GM21619 (cell line): Measurements from ENCODE around the gene INCENP.

ENCODE experiments used
- ATAC-seq: cut with Tn5 transposase; IDR thresholded peaks from one replicate; pipeline ENCODE4 v1.9.1; 2021; ENCODE audit not compliant: unreplicated experiment

Gene INCENP

DNA sequence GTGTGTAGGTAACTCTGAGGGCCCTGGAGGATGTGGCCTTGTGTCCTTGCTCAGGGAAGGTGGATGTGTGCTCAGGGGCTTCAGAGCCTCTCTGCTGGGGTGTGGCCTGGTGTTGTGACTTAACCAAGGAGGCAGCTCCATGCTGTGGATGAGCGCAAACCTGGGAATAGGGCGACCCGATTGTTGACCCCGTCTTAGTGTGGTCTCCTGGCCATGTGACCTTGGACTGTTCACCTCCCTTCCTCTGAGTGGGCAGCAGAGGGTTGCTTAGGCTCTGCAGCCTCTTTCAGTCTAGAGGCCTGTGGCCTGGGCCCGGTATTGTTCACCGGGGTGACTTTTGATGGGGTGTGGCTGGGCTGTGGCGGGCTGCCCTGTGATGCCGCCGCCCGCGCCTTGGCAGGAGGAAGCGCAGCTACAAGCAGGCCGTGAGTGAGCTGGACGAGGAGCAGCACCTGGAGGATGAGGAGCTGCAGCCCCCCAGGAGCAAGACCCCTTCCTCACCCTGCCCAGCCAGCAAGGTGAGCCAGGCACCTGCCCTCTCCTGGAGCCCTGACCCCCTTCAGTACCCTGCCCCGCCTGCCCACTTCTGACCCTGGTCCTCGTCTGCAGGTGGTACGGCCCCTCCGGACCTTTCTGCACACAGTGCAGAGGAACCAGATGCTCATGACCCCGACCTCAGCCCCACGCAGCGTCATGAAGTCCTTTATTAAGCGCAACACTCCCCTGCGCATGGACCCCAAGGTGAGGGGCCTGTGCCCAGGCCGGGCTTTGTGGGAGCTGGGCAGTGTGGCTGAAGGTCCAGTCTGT lies 16.7 kb downstream of the INCENP start:
- ATAC-seq: no peak

DNA sequence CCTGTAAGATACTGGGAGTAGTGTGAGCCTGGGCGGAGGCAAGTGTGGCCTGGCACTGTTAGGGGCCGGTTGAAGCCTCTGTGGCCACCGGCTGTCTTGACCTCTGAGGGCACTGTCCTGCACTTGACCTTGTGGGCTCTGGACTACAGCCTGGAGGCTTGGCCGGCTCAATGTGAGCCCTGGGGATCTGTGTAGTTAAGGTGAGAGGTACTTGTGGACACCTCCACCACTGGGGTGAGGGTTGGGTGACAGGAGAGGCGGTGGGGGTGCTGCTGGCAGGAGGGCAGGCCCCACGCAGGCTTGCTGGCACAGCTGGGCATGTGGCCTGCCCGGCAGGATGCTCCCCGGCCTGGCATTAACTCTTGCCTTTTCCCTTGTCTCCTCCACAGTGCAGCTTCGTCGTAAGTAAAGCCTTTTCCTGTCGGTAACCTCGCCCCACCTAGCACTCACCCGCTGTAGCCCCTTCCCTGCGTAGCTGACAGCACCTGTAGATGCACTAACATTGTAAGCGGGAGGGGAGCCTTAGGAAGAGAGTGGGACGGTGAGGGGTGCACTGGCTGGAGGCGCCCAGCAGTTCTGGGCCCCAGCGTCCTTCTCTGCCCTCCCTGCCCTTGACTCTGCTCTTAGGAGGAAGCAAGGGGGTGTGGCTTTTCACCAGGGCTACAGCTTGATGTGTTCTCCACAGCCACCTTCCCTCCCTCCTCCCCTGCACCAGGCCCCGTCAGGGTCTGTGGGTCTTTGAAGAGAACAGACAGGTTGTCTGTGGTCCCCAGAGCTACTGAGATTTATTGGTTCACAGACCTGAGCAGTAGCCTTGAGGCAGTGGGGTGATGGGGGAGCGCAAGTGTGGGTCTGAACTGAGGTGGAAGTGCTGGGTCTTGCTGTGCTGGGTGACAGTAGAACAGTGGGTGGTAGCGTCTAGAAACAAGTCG lies 17.6 kb downstream of the INCENP start:
- no peak for ATAC-seq

DNA sequence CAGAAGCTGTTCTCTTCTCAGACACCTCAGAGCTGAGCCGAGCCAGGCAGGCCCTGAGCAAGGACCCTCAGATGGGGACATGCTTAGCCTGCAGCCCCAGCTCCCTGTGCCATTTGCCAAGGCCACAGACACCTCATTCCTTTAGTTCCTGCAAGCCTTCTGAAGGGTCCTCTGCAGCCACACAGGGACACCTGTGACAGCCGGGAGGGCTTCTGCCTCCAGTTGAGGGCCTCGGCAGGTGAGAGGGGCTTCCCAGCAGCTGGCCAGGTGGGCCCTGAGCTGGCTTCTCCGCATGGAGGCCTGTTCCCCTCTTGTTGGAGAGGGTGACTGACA lies 18.2 kb downstream of the INCENP start:
- no peak for ATAC-seq

DNA sequence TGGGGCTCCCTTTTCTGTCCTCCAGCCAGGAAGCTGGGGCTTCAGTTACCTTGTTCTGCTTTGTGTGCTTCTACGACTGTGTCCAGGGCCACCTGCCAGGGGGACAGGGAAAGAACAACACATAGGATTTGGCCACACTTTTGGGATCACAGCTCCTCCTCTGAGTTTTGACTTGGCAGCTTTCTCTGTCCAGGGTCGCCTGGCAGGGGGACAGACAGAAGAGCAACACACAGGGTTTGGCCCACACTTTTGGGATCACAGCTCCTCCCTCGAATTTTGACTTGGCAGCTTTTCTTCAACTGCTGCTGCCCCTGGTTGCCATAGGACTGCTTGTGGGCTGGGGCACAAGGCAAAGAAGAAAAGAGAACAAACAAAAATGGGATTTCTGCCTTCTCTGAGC lies 19.1 kb downstream of the INCENP start:
- ATAC-seq: no peak

DNA sequence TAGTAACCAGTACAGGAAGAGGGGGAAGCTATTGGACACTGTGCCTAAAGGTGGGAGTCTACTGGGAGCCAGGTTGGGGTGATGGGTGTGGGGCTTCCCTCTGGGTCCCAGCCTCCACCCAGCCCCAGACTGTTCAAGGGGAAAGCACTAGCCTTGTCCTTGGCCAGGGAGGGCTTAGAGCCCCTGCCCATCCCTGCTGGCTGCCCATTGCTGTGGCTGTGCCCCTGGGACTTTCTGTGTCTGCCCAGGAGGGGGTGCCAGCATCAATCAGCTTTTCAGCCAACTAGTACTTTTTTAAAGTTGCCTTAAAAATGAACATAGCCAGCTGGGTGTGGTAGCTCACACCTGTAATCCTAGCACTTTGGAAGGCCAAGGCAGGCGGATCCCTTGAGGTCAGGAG lies 19.9 kb downstream of the INCENP start:
- no peak for ATAC-seq

DNA sequence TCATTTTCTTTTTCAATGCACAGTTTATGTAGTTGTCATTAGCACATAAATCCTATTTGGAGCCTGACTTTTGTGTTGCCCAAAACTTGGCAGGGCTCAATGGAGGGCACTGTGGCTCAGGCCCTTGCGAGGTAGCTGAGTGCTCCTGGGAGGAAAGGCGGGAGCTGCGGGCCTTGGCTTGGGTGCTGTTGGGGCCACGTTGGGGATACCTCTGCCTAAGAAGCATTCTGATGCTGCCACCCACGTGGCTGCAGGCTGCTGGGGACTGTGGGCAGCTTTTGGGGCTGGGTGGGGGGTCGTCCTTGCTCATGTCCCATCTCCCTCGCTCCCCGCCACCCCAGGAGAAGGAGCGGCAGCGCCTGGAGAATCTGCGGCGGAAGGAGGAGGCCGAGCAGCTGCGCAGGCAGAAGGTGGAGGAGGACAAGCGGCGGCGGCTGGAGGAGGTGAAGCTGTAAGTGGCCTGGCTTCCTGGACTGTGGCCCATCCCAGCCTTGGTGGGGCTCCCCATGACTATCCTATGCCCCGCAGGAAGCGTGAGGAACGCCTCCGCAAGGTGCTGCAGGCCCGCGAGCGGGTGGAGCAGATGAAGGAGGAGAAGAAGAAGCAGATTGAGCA lies 20.9 kb downstream of the INCENP start:
- no peak for ATAC-seq

DNA sequence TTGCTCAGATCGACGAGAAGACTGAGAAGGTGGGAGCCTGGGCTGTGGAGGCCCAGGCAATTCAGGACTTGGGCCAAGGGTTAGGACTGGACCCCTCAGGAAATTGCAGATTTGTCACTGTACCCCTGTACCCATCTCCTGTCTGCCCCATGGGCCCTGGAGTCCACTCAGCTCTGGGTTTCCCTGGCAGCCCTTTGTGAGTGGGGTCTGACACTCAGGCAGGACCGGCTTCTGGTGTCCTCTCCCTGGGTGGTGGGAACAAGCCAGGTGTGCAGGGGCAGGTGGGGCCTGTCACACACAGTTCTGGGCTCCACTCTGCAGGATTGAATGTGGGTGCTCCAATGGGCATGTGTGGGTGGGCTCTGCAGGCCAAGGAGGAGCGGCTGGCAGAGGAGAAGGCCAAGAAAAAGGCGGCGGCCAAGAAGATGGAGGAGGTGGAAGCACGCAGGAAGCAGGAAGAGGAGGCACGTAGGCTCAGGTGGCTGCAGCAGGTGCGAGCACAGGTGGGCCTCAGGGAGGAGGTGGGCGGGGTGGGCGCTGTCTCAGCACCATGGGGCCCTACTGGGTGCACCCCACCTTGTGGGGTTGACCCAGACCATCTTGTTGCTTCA lies 21.6 kb downstream of the INCENP start:
- no peak for ATAC-seq

DNA sequence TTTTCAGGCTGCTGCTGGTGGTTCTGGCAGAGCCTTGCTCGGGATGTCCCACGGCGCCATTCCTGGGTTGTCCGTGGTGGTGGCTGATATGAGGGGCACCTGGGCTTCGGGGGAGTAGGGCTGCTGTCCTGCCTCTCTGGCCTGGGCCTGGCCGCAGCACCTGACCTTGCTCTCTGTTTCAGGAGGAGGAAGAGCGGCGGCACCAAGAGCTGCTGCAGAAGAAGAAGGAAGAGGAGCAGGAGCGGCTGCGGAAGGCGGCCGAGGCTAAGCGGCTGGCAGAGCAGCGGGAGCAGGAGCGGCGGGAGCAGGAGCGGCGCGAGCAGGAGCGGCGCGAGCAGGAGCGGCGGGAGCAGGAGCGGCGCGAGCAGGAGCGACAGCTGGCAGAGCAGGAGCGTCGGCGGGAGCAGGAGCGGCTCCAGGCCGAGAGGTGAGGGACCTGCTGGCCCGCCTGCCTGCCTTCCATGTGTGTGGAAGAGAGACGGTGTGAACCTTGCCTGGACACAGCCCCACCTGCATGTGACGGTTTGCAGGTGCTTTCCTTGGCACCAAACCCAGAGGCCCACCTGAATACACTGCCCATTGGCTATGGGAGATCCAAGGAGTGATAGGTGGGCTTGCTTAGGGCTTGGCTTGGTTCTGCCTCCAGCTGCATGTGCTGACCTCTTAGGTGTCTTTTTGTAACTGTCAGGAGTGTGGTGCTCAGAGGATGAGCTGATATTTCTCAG lies 22.8 kb downstream of the INCENP start:
- no peak for ATAC-seq

DNA sequence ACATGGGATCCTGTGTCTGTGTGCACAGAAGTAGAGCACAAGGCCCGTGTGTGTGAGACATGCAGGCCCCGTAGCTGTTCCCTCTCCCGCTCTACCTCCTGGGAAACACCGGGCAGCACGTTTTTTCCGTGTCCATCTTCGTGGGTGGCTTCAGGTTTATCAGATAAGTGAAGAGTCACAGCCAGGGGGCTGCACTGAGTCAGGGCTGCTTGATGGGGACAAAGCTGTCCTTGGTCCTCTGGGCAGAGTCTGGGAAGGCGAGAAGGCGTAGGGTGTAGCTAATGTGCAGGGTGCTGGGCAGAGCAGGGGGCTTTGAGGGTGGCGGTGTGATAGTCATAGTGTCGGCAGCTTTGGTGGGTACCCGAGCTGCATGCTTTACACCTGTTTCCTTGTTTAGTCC lies 23.7 kb downstream of the INCENP start:
- ATAC-seq: no peak

DNA sequence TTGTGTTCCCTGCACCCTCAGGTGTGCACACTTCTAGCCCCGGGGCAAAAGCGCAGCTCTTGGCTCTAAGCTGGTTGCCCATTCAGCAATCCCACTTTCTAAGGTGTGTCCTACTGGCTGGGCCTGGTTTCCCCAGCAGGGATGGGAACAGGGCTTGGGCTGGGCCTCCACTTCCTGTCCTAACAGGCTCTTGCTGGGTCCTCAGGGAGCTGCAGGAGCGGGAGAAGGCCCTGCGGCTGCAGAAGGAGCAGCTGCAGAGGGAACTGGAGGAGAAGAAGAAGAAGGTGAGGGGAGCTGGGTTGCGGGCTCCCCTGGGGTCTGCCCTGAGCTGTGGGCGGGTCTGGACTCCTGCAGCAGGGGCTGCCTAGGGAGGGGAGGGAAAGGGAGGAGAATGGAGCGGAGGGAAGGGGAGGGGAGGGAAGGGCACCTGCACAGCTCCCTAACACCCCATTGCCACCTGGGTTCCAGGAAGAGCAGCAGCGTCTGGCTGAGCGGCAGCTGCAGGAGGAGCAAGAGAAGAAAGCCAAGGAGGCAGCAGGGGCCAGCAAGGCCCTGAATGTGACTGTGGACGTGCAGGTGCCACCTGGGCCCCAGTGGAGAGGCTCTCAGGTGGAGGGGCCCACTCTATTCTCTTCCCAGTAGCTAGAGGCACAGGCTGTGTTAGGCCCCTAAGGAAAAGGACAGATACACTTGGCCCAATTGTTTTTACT lies 24.6 kb downstream of the INCENP start:
- ATAC-seq: no peak

DNA sequence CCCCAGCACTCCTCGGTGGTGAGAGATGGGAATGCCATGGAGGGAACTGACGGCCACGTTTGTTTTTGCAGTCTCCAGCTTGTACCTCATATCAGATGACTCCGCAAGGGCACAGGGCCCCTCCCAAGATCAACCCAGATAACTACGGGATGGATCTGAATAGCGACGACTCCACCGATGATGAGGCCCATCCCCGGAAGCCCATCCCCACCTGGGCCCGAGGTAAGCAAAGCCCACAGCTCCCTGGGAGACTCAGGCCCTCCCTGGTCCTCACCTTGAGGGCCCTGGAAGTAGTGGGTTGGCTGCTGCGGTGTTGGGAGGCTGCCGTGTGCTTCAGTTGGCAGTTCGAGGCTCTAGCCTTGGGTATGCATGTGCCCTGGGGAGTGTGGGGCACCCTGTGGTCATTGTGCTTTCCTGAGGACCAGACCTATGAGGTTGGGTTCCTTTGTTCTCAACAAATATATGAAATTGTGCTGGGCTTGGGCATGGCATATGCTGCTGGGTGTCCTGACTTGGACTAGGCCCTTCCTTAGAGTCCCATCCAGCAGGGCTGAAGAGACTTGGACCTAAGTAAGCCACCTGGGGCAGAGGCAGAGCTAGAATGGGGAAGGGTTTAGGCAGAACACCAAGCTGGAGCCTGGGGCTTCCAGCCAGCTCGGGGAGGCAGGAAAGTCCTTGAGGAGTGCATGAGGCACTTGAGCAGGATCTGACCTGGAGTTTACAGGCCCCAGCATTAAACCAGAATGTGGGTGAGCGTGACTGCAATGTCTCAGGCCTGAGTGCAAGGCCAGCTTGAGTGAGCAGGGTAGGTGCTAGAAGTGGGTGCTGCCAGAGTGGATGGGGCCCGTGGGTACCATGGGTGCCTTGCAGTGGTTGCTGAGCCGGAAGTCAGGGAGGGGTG lies 26.4 kb downstream of the INCENP start:
- ATAC-seq: no peak

DNA sequence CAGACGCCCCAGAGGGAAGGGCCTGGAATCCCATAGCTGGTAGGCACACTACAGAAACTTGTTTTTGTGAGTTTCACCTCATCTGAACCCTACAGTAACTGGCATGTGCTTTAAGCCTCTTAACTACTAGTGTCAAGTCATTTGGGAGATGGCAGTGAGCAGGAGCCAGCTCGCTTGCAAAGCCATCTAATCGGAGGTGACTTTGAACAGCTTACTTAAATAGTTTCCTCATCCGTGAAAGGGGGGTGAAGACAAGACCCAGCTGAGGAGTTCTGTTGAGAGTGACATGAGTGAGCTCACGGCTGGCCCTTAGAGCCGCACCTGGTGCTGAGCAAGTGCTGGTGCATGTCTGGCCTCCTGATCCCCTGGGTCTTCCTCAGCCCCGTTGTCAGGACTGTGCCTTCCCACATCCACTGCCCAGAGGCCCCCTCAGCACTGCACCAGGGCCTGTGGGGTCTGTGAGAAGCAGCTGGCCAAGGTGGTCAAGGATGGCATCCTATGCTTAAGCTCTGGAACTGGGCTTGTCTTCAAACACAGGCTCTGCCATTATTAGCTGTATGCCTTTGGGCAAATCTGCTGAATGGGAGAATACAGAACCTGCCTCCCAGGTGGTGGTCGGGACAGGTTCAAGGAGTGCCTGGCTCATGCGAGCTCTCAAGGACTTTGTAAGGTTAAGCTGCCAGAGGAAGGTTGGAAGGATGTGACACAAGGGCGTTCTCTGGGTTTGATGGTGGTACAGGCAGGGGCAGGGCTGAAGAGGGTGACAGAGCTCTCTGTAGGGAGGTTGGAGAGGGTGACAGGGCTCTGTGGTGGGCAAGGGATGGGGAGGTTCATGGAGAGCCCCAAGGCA lies 27.3 kb downstream of the INCENP start:
- ATAC-seq: no peak

DNA sequence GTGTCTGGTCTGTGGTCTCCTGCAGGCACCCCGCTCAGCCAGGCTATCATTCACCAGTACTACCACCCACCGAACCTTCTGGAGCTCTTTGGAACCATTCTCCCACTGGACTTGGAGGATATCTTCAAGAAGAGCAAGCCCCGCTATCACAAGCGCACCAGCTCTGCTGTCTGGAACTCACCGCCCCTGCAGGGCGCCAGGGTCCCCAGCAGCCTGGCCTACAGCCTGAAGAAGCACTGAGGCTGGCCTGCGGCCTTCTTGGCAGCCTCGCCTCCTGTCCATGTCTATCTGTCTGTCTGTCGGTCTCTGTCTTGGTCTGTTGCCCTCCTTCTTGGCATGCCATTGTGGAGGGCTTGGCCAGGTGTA lies 27.9 kb downstream of the INCENP start:
- no peak for ATAC-seq

DNA sequence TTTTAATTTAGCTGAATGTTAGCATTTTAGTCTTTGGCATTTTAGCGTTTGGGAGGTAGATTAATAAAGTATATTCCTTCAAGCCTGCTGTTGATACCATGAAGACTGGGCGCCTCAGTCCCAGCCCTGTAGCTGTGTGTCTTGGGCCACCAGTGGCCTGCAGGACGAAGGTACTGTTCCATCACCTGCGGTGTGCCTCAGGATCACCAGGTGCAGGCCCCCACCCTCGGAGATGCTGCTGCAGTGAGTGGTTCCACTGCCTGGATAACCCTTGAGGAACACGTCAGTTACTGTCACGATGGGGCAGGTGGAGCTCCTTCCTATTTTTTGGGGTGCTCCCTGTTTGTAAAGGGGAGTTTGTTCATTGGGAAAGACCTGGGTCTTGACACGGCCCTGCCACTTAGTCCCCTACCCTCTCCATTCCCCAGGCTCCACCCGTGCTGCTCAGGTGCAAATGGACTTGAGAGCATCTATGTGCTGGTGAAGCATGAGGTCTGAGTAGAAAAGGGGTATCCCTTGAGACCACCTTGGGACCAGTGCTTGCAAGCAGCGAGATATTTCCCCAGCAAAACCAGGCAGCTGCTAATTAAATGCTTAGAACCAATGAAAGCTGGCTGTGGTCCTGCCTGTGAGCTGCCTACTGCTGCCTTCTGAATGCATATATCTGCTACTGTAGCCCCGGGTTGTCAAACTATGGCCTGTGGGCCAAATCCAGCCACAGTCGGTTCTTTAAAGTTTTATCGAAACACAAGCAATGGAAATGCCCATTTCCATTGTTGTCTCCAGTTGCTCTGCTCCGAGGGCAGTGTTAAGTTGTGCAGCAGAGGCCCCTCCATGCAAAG lies 28.7 kb downstream of the INCENP start:
- ATAC-seq: no peak

DNA sequence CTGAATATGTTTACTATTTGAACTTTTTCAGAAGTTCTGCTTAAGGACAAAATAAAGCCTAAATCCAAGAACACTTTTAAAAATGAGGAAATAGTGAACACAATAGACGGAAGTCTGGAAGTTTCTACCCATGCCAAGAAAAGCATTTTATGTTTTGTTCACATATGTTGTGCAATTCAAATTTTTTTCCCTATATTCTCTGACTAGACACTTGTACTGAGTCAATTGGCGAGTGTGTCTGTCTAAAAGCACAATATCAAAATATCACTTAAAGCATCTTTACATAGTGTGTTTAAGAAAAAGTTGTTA lies 29.2 kb downstream of the INCENP start:
- no peak for ATAC-seq

DNA sequence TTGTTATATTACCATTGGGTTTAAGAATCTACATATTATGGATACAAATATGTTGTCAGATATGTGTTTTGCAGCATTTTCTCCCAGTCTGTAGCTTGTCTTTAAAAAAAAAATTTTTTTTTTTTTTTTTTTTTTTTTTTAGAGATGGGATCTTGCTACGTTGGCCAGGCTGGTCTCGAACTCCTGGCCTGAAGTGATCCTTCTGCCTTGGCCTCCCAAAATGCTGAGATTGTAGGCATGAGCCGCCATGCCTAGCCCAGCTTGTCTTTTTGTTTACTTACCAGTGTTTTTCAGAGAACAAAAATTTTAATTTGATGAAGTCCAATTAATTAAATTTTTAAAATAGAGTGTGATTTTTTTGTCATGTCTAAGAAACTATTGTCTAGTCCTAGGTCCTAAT lies 29.8 kb downstream of the INCENP start:
- ATAC-seq: no peak

DNA sequence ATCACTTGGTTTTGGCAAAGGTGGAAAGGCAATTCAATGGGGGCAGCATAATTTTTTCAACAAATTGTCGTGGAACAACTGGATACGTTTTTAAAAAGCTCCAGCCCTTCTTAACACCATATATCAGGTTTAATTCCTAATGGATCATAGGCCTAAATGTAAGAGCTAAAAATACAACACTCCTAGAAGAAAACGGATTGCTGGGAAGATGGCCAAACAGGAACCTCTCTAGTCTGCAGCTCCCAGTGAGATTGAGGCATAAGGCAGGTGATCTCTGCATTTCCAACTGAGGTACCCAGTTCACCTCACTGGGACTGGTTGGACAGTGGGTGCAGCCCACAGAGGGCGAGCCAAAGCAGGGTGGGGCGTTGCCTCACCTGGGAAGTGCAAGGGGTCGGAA lies 33.8 kb downstream of the INCENP start:
- ATAC-seq: no peak

DNA sequence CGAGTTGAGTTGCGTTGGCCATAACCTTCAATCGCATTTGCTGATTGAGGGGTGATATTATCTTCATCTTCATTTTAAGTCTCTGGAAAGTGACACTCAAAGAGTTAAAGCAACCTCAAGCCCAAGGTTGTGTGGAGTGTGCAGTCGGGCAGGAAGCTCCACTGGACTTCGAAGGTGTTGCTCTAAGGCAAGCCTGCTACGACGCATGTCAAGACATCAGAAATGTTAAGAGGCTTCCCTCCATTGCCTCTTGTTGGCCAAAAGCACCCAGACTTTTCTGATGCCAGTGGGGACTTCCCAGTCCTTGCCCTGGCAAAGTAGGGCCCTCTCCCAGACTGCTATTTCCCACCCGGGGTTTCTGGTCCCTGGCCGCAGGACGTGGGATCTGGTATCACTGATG lies 42.6 kb downstream of the INCENP start:
- no peak for ATAC-seq
